Neural crest cell (in vitro differentiated cells): Measurements from ENCODE around the gene C1orf21. TPM values are rescaled to one million over a fixed set of nuclear protein-coding genes. Genes with fewer than 3 reads are reported as not detected.
A peak's percentile ranks its signal among the peaks of the same experiment; 100 is the strongest.

Source experiments
- DNase-seq: peaks from one replicate; pipeline ENCODE4 v3.0.0; 2021; ENCODE audit warnings: low read depth, mixed read lengths, low spot score
- H3K27ac Mint-ChIP-seq: one replicate; pipeline ENCODE4 v1.8.0; 2021; ENCODE audit warnings: mild to moderate bottlenecking, mixed read lengths; ENCODE audit not compliant: unreplicated experiment
- H3K27me3 Mint-ChIP-seq: 2 replicates; pipeline ENCODE4 v1.8.0; 2021; ENCODE audit warnings: low read depth, mild to moderate bottlenecking, mixed read lengths
- H3K36me3 Mint-ChIP-seq: 2 replicates; pipeline ENCODE4 v1.8.0; 2021; ENCODE audit warnings: low read depth, mild to moderate bottlenecking, mixed read lengths
- H3K4me1 Mint-ChIP-seq: 2 replicates; pipeline ENCODE4 v1.8.0; 2021; ENCODE audit warnings: mixed read lengths
- H3K4me3 Mint-ChIP-seq: one replicate; pipeline ENCODE4 v1.8.0; 2021; ENCODE audit warnings: mild to moderate bottlenecking, mixed read lengths
- H3K9me3 Mint-ChIP-seq: 2 replicates; pipeline ENCODE4 v1.8.0; 2021; ENCODE audit warnings: mixed read lengths
- total RNA-seq: library from RNA; stranded (reverse); gene quantifications from 2 replicates; pipeline ENCODE4 v1.2.1, GENCODE V29; 2021
- TF ChIP-seq, protein P1 (sequence below): fragments of 200-600 bp; sonication (generic); conservative IDR thresholded peaks from 2 replicates; pipeline ENCODE4 v1.5.0; 2021; ENCODE audit warnings: antibody characterized with exemption, mild to moderate bottlenecking

Gene C1orf21
- total RNA-seq, 1 donor from 2014 or later, result 29.8 TPM

DNA sequence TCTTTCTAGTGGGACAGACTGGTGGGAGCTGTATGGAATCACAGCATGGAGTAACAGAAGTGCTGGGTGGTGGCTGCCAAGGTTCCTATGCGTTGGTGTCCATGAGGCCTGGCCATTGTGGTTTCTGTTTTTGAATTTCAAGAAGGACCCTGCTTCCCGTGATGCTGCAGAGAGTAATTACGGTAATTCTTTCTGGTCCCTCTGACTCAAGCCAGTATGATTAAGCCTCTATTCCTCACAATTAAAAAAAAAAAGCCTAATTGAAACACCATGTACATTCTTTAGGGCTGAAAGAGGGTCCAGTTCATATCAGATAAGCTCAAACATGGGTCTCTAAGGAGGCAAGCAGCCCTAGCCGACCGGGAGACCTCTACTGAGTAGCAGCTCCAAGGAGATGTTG is 10.5 kb upstream of the C1orf21 start:
- Mint-ChIP-seq H3K4me3 (no peak overlapping the region), H3K27me3 (no peaks in the 10 kb centered on the region), H3K4me1 (peaks cover 4% of the 10 kb centered on the region), H3K9me3 (no peaks in the 10 kb centered on the region), H3K27ac (no peak overlapping the region), H3K36me3 (no peaks in the 10 kb centered on the region)
- no peak for DNase-seq
- TF ChIP-seq, protein P1, sequence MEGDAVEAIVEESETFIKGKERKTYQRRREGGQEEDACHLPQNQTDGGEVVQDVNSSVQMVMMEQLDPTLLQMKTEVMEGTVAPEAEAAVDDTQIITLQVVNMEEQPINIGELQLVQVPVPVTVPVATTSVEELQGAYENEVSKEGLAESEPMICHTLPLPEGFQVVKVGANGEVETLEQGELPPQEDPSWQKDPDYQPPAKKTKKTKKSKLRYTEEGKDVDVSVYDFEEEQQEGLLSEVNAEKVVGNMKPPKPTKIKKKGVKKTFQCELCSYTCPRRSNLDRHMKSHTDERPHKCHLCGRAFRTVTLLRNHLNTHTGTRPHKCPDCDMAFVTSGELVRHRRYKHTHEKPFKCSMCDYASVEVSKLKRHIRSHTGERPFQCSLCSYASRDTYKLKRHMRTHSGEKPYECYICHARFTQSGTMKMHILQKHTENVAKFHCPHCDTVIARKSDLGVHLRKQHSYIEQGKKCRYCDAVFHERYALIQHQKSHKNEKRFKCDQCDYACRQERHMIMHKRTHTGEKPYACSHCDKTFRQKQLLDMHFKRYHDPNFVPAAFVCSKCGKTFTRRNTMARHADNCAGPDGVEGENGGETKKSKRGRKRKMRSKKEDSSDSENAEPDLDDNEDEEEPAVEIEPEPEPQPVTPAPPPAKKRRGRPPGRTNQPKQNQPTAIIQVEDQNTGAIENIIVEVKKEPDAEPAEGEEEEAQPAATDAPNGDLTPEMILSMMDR, result no peak

DNA sequence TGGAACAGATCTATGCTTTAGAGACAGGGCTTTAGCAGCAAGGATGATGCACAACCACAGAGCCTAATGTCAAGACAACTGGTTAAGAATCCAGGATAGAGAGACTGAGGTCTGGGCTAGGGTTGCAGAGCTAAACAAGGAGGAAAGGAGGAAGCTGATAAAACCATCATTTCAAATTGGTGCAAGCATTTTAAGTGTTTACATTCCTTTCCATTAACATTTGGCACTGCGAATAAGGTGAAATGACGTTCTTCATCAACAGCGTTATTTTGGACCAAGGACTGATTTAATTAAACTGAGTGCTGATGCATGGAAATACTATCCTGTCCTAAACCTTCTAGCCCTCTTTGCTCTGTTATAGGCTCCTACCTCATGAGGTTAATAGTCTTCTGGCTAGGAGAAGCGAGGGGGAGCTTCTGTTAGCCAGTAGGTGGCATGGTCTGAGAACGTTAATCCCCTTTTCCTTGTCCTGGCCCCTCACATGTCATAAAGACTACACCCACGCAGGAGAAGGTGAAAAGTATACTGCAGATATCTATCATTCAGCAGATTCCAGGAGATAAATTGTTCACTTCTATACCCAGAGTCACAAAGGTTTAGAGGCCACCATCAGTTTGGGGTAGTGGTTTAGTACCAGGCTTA is 7.6 kb upstream of the C1orf21 start:
- peaks cover 21% of the 10 kb centered on the region for H3K4me1 Mint-ChIP-seq
- no peak overlapping the region for H3K4me3 Mint-ChIP-seq
- no peaks in the 10 kb centered on the region for H3K27me3 Mint-ChIP-seq
- no peak overlapping the region for H3K27ac Mint-ChIP-seq
- H3K36me3 Mint-ChIP-seq, result no peaks in the 10 kb centered on the region
- DNase-seq, result no peak
- H3K9me3 Mint-ChIP-seq, result no peaks in the 10 kb centered on the region
- TF ChIP-seq, protein P1, result no peak

DNA sequence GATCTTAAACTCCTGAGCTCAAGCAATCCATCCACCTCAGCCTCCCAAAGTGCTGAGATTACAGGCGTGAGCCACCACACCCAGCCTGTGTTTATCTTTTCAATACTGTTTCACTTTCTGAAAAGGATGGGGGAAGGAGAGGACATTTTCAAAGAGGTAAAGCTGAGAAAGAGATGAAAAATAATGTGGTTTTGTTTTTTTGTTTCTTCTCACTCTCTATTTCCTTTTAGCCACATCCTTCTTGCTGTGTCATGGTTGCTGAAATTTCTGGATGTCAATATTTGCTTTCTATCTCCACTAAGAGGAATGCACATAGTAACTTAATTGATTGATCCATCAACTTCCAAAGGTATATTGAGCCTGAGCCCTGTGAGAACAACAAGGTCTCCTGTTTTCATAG is 6.4 kb upstream of the C1orf21 start:
- Mint-ChIP-seq H3K9me3 (no peaks in the 10 kb centered on the region), H3K36me3 (no peaks in the 10 kb centered on the region), H3K27ac (no peak overlapping the region), H3K4me1 (peaks cover 34% of the 10 kb centered on the region), H3K4me3 (no peak overlapping the region), H3K27me3 (no peaks in the 10 kb centered on the region)
- DNase-seq, result no peak
- TF ChIP-seq, protein P1, result no peak

DNA sequence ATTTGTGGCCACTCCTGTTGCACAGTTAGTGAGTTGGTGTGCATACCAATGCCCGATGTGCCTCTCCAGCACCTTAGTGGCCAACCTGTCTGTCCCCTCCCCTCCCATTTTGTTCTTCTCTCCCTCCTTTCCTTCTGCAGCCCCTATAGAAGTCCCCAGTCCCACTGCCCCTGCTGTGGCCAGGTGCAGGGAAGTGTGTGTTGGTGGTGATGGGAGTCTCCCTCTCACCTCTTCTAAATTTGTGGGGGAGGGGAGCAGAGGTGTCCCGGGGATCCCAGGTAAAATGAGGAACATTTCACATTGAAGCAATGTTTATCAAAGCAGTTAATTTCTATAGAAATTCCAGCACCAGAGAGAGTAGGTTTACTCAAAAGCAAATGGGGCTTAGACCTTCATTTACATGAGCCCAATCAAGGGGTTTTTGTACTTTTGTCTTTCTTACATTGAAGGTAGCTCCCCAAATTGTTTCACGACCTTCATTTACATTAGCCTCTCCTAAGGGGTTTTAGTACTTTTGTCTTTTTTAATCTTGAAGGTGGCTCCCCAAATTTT is 3.0 kb upstream of the C1orf21 start:
- H3K4me3 Mint-ChIP-seq, result peak overlapping the region; percentile 88
- DNase-seq, result no peak
- no peaks in the 10 kb centered on the region for H3K9me3 Mint-ChIP-seq
- TF ChIP-seq, protein P1, result no peak
- no peaks in the 10 kb centered on the region for H3K36me3 Mint-ChIP-seq
- H3K4me1 Mint-ChIP-seq, result peaks cover 51% of the 10 kb centered on the region
- H3K27me3 Mint-ChIP-seq, result peaks cover 4% of the 10 kb centered on the region
- no peak overlapping the region for H3K27ac Mint-ChIP-seq

DNA sequence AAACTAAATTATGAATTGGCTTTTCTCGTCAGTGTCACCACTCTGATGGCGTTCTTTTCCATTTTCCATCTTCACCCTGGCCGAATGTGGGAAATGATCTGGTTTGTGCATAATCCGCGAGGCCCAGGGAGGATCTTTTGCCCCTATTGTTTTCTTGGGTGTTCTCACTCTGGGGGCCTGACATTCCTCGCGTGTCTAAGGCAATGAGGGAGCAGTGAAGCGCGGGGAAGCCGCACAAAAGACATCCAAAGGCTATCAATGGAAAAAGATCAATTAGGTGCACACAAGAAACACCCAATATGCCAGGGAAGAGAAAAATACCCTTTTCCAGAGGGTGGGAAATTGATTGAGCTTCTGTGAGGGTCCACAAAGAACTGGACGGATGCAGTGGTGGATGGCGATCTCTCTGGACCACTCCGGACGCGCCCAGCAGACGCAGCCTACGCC is 941 bp upstream of the C1orf21 start:
- Mint-ChIP-seq H3K4me1 (peaks cover 62% of the 10 kb centered on the region), H3K9me3 (no peaks in the 10 kb centered on the region), H3K36me3 (no peaks in the 10 kb centered on the region), H3K4me3 (peak overlapping the region; percentile 88), H3K27me3 (peaks cover 4% of the 10 kb centered on the region), H3K27ac (peak overlapping the region; percentile 96)
- DNase-seq, result no peak
- TF ChIP-seq, protein P1, result no peak
